K562 (cell line): ENCODE data around the gene UBXN2A. TPM values are rescaled to one million over a fixed set of nuclear protein-coding genes. Genes with fewer than 3 reads are reported as not detected.
A peak's percentile ranks its signal among the peaks of the same experiment; 100 is the strongest.

Source experiments
- CBFB ChIP-seq: sonication (generic); formaldehyde crosslinking; IDR thresholded peaks from 2 replicates; pipeline ENCODE4 v1.4.0; 2020; ENCODE audit warnings: mild to moderate bottlenecking, missing genetic modification reagents
- CHD4 ChIP-seq: fragments of 200-600 bp; sonication (generic); IDR thresholded peaks from 3 replicates; pipeline ENCODE4 v1.6.1; 2012; ENCODE audit warnings: low read depth, mild to moderate bottlenecking, mixed read lengths, low read length, inconsistent platforms; ENCODE audit not compliant: insufficient read depth, insufficient replicate concordance, poor library complexity, severe bottlenecking
- CTBP1 ChIP-seq: fragments of 450-650 bp; IDR thresholded peaks from 2 replicates; pipeline ENCODE4 v1.6.1; 2016; ENCODE audit warnings: borderline replicate concordance
- FOXP4 ChIP-seq: sonication (generic); formaldehyde crosslinking; IDR thresholded peaks from 2 replicates; pipeline ENCODE4 v1.8.0; 2022; ENCODE audit warnings: mild to moderate bottlenecking, missing genetic modification reagents, borderline replicate concordance
- GTF2B ChIP-seq: IDR thresholded peaks from 2 replicates; pipeline ENCODE4 v1.6.1; 2011; ENCODE audit not compliant: insufficient read length; ENCODE audit errors: extremely low read depth
- KAT2B ChIP-seq: IDR thresholded peaks from one replicate; pipeline ENCODE4 v1.6.1; 2012; ENCODE audit warnings: low read depth, mild to moderate bottlenecking, control low read depth, inconsistent platforms, low read length, moderate library complexity
- MCM7 ChIP-seq, 2 experiments: fragments of 450-650 bp; IDR thresholded peaks; 2 replicates each; pipeline ENCODE4 v1.6.1; 2016 to 2018
- SMAD3 ChIP-seq: fragments of 450-650 bp; formaldehyde crosslinking; conservative IDR thresholded peaks from 2 replicates; pipeline ENCODE4 v1.4.0; 2020; ENCODE audit warnings: mild to moderate bottlenecking
- SRSF9 ChIP-seq: fragments of 200-400 bp; formaldehyde crosslinking; IDR thresholded peaks from 2 replicates; pipeline ENCODE4 v1.6.1; 2017; ENCODE audit warnings: low read depth, low read length, borderline replicate concordance
- TCF7 ChIP-seq: sonication (generic); IDR thresholded peaks from 2 replicates; pipeline ENCODE4 v1.6.1; 2016; ENCODE audit warnings: antibody characterized with exemption, borderline replicate concordance
- ZBTB5 ChIP-seq: fragments of 450-650 bp; IDR thresholded peaks from 2 replicates; pipeline ENCODE4 v1.6.1; 2017; ENCODE audit warnings: antibody characterized with exemption
- ZKSCAN8 ChIP-seq: fragments of 200-800 bp; sonication (Bioruptor generic); IDR thresholded peaks from 2 replicates; pipeline ENCODE4 v1.6.1; 2016; ENCODE audit warnings: missing genetic modification characterization, missing compliant biosample characterization
- ZNF146 ChIP-seq: IDR thresholded peaks from one replicate; pipeline ENCODE4 v1.6.1; 2018; ENCODE audit warnings: missing compliant biosample characterization; ENCODE audit not compliant: unreplicated experiment
- ZNF830 ChIP-seq: fragments of 250-450 bp; sonication (Bioruptor Pico); IDR thresholded peaks from 2 replicates; pipeline ENCODE4 v1.5.0; 2021; ENCODE audit warnings: mild to moderate bottlenecking
- polyA plus RNA-seq, 8 experiments: library from polyadenylated mRNA; depleted of rRNA in 4 of 8; stranded (reverse) in 5 of 8; unstranded in 3 of 8; fragments of >200 nt; fragmentation: Nextera tagmentation in 2 of 8; fragmentation: Illumina TruSeq in 1 of 8; extraction: Ambion mirVana in 2 of 8; extraction: Trizol in 1 of 8; gene quantifications; 2 replicates each; pipeline versions ENCODE4 v1.2.1 to v1.2.3, GENCODE V29; 2011 to 2014; ENCODE audit warnings: inconsistent platforms in 1 of 8, missing spikeins in 1 of 8
- total RNA-seq, 7 experiments: library from RNA; depleted of rRNA in 6 of 7; stranded (reverse); fragments of >200 nt in 6 of 7; fragmentation: Illumina TruSeq in 2 of 7; extraction: Trizol in 2 of 7; gene quantifications; 2 replicates each; pipeline versions ENCODE4 v1.2.1 to v1.2.3, GENCODE V29; 2011 to 2021; ENCODE audit warnings: low replicate concordance in 1 of 7
- TF ChIP-seq, protein P1 (sequence below): fragments of 250-450 bp; sonication (Bioruptor Pico); IDR thresholded peaks from 2 replicates; pipeline ENCODE4 v1.8.0; 2022; ENCODE audit warnings: moderate library complexity, mild to moderate bottlenecking, inconsistent platforms
- TF ChIP-seq, protein P2 (sequence below): fragments of 450-650 bp; IDR thresholded peaks from 2 replicates; pipeline ENCODE4 v1.7.0; 2016; ENCODE audit warnings: borderline replicate concordance
- TF ChIP-seq, protein P3 (sequence below): fragments of 250-450 bp; sonication (Bioruptor Pico); IDR thresholded peaks from 2 replicates; pipeline ENCODE4 v1.5.0; 2020; ENCODE audit warnings: mild to moderate bottlenecking, borderline replicate concordance

Gene UBXN2A
- total and polyA plus RNA-seq, 9 of the 15 experiments (the other 6 are each of a cell fraction or from before 2014, with no cell fraction given), result 3.4 to 25.6 (median 16.0) TPM

GRCh38 chr2:24011250-24012104 is 71.2 kb downstream of the UBXN2A start (continued):
- no peak for TF ChIP-seq ZBTB5
- TF ChIP-seq KAT2B, result no peak
- TF ChIP-seq, protein P1, sequence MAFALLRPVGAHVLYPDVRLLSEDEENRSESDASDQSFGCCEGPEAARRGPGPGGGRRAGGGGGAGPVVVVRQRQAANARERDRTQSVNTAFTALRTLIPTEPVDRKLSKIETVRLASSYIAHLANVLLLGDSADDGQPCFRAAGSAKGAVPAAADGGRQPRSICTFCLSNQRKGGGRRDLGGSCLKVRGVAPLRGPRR (CRISPR knock-in tag), result 0 out of 2 replicates have a peak, but pooled peaks have one; percentile 37
- TF ChIP-seq ZKSCAN8 (CRISPR knock-in tag), result peak; percentile 99
- TF ChIP-seq, protein P2, sequence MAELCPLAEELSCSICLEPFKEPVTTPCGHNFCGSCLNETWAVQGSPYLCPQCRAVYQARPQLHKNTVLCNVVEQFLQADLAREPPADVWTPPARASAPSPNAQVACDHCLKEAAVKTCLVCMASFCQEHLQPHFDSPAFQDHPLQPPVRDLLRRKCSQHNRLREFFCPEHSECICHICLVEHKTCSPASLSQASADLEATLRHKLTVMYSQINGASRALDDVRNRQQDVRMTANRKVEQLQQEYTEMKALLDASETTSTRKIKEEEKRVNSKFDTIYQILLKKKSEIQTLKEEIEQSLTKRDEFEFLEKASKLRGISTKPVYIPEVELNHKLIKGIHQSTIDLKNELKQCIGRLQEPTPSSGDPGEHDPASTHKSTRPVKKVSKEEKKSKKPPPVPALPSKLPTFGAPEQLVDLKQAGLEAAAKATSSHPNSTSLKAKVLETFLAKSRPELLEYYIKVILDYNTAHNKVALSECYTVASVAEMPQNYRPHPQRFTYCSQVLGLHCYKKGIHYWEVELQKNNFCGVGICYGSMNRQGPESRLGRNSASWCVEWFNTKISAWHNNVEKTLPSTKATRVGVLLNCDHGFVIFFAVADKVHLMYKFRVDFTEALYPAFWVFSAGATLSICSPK, result no peak
- no peak for TF ChIP-seq FOXP4 (CRISPR knock-in tag)
- 0 out of 2 replicates have a peak, but pooled peaks have one; percentile 41 for TF ChIP-seq TCF7
- TF ChIP-seq SRSF9, result no peak
- no peak for TF ChIP-seq GTF2B
- no peak for TF ChIP-seq CHD4
- TF ChIP-seq CBFB, result peak; percentile 93; the same call in 1 of the 2 replicates
- peak; percentile 92 for TF ChIP-seq SMAD3 (CRISPR knock-in tag)
- no peak for TF ChIP-seq ZNF146
- TF ChIP-seq, protein P3, sequence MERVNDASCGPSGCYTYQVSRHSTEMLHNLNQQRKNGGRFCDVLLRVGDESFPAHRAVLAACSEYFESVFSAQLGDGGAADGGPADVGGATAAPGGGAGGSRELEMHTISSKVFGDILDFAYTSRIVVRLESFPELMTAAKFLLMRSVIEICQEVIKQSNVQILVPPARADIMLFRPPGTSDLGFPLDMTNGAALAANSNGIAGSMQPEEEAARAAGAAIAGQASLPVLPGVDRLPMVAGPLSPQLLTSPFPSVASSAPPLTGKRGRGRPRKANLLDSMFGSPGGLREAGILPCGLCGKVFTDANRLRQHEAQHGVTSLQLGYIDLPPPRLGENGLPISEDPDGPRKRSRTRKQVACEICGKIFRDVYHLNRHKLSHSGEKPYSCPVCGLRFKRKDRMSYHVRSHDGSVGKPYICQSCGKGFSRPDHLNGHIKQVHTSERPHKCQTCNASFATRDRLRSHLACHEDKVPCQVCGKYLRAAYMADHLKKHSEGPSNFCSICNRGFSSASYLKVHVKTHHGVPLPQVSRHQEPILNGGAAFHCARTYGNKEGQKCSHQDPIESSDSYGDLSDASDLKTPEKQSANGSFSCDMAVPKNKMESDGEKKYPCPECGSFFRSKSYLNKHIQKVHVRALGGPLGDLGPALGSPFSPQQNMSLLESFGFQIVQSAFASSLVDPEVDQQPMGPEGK (CRISPR knock-in tag), result no peak
- peak; percentile 74; the same call in 1 of the 2 replicates for TF ChIP-seq CTBP1
- no peak for TF ChIP-seq MCM7 (IDR thresholded peaks at IDR 0.05)
- TF ChIP-seq ZNF830, result no peak
